Measurements from ENCODE around the gene PEX13.
"Not testable (repeated sequence)": the region's sequence is repeated elsewhere in the genome, so short reads cannot be mapped to it uniquely, and the experiment has no call there.

PEX13 gene, protein sequence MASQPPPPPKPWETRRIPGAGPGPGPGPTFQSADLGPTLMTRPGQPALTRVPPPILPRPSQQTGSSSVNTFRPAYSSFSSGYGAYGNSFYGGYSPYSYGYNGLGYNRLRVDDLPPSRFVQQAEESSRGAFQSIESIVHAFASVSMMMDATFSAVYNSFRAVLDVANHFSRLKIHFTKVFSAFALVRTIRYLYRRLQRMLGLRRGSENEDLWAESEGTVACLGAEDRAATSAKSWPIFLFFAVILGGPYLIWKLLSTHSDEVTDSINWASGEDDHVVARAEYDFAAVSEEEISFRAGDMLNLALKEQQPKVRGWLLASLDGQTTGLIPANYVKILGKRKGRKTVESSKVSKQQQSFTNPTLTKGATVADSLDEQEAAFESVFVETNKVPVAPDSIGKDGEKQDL

DNA sequence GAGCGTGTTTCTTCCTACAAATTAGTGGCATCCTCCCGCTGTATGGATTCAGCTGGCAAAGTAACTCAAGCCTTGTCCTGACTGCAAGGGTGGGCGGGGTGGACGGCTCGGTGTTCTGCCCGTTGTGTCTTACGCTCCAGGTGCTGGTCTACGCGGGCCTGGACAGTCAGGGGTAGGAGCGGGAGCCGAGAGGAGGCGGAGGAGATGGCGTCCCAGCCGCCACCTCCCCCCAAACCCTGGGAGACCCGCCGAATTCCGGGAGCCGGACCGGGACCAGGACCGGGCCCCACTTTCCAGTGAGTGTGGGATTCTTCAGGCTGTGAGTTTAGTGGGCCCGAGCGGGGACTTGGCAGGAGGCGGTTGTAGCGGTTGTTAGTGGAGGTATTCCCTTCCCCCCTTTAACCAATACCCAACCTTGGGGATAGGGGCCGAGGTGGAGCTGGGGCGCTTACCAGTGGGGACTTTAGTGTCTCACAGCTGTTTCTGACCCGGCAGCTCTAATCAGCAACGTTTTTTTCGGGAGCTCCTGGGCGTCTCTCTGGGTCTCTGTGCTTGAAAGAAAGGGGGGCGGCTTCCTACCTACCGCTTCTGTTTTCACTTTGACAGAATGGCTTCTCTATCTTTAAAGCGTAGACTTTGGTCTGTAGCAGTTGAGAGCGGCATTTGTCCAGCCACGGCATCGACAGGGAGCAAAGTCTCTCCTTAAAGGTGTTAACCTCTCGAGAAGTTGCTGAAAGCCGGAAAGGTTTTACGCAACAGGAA lies at the start of gene PEX13, which contains the start of gene PUS10:
Gene PEX13 (plus strand): TSS at position 165 of the 762 bp plus-strand sequence. CDS start 40 bp downstream, at position 205.
Gene PUS10 (minus strand): TSS at position 700 of the 762 bp plus-strand sequence. CDS start 6,365 bp downstream, outside the sequence.
- DNase-seq, result peak; percentile 82

DNA sequence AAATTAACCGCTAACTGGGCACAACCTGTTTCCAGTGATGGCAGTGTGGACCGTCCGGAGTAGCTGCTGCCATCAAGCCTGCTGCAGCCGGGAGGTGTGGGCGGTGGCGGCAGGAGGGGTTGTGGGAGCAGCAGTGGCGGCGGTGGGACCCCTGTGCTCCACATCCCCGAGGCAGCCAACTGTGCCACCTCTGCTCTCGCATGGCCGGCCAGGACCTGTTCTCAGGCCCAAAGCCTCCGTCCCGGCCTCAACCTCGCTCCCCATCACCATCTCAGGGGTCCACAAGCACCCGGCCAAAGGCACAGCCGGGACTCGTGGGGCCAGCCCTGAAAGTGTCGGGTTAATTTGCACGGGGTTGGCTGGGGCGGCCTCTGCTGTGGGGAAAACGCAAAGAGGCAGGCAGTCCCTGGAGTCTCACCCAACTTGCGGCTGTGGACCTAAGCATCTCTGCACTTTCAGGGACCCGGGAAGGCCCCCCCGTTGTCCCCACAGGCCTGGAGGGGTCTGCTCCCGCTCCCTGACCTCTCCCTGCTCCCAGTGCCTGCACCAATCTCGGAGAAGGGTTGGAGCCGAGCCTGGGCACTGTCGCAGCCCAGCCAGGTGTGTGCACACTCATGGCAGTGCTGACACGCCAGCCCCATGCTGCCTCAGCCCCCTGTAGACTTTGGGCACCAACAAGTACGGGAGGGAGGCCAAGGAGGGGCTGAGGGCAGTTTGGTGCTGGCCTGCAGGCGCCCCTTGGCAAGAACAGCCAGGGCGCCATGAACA lies 44.4 kb upstream of the PEX13 start:
- no peak for DNase-seq

DNA sequence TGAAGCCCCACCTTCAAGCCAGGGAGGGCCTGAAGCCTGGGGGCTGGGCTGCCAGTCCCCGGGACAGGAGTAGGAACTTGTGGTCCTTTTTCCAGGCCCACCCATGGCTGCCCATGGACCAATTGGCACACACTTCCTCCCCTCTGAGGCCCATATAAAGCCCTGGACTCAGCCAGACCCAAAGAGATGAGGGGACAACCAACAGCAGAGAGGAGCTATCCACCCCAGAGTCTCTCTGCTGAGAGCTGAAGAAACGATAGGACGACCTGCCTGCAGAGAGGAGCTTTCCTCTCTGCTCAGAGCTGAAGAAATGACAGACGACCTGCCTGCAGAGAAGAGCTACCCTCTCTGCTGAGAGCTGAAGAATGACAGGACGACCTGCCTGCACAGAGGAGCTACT lies 43.8 kb upstream of the PEX13 start:
- DNase-seq, result no peak

DNA sequence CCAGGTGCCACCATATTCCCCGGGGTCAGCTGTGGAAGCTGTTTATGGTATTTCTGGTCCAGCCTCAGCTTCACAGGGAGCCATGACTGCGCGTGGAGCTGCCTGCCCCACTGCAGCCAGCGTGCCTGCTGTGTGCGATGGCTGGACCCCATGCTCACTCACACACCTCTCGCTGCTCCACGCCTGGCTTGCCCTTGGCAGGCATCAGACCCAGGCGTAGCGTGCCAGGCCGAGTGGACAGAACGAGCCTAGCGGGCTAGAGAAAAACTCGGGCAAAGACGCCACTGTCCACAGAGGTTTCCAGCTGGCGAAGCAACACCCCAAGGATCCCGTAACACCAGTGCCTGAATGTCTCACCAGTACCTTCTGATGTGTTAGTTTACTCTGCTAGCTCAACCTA lies 42.9 kb upstream of the PEX13 start:
- no peak for DNase-seq

DNA sequence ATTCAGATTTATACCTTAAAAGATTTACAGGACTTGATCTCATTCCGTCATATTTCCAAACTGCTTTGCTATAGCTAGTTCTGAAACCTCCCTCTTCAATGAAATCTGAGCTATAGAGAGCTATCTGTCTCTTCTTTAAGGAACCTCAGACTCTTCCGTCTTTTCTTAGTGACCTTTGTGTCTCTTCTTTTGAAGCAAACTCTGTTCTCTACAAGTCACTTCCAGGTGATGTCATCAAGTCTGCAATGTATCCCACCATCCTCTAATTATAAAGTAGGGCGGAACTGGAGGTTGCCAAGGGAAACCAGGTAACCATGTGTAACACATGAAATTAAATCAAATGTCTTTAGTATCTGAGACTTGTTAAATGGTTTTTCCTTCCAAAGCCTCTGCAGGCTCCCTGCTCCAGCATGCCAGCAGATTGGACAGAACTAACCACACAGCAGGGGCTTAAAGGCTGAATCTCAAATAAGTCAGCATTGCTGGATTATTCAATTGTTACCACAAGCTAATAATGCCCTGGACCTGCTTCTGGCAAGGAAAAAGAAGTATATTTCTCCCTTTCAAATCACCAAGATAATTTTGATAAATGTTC lies 41.2 kb upstream of the PEX13 start:
- DNase-seq, result no peak

DNA sequence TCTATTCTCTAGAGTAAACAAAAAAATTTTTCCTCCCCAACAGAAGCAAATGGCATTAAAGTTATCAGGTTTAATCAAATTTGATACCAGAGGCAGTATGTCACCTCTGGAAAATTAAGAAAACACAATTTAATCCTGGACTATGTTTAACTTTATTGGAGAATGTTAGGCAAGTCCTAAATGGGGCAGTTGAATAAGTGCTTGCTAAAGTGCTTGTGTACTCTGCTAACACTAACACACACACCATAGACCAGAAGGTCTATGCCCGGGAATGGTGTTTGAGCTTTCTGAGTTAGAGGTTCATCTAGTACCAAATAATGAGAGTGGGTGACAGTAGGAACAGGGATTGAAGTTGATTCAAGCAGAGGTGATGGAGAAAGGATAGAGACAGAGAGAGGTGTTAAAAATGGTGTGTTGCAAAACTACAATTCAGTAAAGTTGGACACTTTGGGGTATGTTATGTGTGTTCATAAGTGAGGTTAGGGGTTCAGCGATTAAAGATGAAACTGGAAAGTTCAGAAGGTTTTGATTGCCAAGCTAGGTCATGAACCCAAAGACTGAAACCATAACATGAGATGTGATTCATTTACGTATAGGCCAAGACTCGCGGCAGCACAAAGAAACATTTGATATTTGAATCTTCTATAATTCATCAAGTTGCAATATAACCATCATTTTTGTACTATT lies 40.5 kb upstream of the PEX13 start:
- no peak for DNase-seq

DNA sequence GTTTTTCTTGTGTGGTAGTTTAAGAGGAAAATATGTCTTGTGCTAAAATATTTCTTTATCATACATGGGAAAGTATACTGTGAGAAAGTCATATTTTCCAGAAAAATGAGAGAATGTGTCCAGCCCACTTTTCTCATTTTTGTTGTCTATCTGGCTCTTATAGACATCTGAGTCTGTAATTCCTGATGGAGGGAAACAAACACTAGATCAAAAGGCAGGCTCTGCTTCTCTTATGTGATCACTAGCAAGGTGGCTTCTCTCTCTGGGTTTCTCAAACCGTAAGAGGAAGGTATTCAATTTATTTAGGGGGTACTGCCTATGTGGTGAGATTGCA lies 40.0 kb upstream of the PEX13 start:
- no peak for DNase-seq

DNA sequence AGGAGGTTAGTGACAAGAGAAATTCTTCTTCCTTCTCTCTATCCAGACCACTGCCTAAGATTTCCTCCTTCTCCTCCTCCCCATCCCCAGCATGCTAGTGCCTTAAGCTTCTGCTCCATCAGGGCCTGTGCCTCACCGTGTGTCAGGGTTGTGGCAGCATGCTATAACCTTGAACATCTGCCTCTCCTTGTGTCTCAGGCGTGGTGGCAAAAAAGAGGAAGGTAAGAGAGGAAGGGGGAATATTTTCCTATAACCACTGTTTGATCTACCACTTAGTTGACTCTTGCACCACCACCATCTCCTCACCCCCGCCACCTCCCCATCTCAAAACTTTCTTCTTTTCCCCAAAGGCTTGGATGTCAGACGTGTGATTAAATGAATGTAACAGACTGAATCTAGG lies 38.3 kb upstream of the PEX13 start:
- no peak for DNase-seq

DNA sequence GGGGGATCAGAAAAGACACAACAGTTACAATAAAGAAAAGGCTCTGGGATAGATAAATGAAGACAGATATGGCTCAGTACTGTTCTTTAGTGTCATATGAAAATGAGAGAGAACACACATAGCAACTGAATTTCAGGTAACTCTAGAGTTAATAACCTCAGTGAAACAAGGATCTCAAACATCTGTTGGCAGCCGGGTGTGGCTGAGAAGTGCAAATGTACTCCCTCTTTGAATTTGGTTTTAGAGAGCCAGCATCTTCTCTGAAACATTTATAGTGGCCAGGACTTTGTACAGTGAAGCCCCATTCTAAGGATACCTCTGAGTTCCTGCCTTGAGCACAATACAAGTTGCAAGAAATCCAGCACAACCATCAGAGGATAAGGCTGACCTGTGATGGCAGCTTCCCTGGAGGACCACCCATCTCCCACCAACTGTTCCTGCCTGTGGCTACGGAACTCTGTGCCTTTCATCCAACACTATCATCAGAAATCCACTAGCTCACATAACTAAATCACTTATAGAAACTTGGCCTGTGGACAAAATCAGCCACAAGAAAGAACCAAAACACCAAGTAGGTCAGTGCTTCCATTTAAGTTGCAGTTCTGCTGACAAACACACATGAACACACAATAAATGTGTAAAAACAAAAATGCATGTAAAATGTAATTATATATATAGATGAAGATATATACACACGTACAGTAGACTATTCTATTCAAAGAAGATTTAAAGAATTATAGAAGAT lies 37.3 kb upstream of the PEX13 start:
- no peak for DNase-seq

DNA sequence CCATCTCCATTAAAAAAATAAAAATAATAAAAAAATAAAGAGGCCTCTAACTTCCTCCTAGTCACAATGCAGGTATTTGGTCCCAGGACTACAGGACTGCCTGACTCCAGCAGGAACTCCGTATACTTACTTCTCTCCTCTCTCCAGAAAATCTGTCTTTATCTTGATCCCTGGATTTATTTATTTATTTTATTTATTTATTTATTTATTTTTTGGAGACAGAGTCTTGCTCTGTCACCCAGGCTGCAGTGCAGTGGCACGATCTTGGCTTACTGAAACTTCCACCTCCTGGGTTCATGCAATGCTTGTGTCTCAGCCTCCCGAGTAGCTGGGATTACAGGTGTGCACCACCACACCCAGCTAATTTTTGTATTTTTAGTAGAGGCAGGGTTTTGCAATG lies 35.5 kb upstream of the PEX13 start:
- not testable (repeated sequence) for DNase-seq

DNA sequence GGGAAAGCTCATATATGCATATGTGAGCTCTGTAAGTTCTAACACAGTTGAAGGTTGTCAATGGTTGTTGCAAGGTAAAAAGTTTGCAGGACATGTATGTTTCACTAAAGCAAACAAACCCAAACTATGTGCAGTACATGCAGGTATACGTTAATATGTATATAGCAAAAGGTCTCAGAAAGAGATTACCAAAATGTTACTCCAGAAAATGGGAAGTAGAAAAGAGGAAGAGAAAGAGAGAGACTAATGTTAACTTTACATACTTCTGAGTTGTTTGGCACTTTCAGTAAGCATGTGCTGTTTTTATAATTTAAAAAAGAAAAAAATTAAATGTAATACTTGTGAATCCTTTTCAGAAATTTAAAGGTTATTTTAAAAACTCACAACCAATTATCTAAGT lies 32.8 kb upstream of the PEX13 start:
- DNase-seq, result no peak

DNA sequence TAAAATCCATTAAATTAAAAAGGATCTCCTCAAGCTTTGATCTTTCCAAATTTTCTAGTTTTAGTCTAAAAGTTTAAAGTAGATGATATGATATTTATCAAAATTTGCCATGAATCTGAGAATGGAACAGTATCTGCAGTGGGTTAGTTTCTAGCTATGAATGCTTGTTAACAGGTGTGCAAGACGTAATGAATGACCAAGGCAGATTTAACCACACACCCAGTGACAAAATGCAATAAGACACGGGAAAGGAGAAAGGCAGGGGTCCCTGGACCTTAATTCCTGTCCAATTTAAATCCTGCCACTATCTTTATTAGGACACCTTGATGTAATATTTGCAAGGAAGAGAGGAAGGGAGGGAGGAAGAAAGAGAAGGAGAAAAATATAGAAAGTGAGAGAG lies 30.5 kb upstream of the PEX13 start:
- no peak for DNase-seq

DNA sequence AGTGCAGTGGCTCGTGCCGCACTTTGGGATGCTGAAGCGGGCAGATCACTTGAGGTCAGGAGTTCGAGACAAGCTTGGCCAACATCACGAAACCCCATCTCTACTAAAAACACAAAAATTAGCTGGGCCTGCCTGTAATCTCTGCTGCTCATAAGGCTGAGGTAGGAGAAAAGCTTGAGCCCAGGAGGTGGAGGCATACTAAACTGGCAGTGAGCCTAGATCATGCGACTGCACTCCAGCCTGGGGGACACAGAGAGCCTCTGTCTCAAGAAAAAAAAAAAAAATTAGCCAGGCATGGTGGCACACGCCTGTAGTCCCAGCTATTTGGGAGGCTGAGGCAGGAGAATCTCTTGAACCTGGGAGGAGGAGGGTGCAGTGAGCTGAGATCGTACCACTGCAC lies 29.9 kb upstream of the PEX13 start:
- not testable (repeated sequence) for DNase-seq

DNA sequence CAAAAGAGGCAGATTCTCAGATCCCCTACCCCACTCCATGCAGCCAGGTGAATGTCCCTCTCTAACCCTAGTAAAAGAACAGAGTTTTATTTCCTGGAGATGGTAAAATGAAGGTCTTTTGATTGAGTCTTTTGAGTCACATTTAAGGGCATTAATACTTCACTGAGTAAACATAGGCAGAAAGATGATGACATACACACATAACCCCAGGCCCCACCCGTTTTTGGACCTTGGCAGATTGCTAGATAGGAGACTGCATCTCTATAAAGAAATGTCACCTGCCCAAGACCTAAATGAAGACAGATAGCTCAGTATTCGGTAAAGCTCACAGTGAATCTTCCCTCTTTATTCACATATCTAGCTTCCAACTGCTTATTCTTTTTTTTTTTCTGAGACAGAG lies 28.3 kb upstream of the PEX13 start:
- no peak for DNase-seq

DNA sequence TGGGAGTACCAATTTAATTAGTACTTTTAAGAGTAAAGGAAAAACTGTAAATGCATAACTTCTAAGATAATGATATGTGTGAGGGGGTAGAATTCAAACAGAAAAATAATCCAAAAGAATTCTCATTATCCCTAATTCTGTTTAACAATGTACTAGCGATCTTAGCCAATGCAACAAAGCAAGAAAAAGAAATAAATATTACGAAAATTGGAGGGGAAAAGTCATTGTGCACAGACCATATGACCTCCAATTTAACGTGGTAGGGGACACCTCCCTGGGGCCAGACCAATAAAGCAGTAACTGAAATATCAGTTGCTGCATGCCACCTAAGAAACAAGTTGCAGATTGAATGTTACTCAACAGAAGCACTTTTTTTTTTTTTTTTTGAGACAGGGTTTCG lies 25.9 kb upstream of the PEX13 start:
- DNase-seq, result no peak

DNA sequence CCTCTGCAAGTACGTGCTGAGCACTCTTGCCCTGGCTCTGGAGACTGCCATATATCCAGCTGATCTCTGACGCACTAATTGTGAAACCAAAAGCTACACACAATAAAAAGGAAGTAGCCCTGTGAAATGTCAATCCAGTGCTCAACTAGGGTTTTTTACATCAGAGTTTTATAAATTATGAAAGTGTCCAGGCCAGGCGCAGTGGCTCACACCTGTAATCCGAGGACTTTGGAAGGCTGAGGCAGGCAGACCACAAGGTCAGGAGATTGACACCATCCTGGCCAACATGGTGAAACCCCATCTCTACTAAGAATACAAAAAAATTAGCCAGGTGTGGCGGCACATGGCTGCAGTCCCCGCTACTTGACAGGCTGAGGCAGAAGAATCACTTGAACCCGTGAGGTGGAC lies 24.5 kb upstream of the PEX13 start:
- no peak for DNase-seq

DNA sequence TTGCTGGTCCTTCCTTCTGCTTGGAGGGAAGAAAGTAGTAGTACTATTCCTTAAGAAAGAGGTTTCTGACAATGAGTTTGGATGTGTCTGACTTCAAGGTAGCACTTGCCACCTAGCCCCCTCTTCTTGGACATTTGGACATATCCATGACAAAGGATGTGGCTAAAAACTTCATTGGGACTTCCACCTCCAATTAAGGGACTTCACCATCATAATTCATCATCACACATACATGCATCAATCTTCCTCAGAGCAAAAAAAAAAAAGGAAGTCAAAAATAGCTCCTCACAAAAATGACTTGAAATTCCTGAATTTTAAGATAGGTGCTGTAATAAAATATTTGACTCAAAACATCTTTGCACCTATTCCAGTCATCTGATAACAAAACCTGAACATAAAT lies 23.4 kb upstream of the PEX13 start:
- DNase-seq, result no peak

DNA sequence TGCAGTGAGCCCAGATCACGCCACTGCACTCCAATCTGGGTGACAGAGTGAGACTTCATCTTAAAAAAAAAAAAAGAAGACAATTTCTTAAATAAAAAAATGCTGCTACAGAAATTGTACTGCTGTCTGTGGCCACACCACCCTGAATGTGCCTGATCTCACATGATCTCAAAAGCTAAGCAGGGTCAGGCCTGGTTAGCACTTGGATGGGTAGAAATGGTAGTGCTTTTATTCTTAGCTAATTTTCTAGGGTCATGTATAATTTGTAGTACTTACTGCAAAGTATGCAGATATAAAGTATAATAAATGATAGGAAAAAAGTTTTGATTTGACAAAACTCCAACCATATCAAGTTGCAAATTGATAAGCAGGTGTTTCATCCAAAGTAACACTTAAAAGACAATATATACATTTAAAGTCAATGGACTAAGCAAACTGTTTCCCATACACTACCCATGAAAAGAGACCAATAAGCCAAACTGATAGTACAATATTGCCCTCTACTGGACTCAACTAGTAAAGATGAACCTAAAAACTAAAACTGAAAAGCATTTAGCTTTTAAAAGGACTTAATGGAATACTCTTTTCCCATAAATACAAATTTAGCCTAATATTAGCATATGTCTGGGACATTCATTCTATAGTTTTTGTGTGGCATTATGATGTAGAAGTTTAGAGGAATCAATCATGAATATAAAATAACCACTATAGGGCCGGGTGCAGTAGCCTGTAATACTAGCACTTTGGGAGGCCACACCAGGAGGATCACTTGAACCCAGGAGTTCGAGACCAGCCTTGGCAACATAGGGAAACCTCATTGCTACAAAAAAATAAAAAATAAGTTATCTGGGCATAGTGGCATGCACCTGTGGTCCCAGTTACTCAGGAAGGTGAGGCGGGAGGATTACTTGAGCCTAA lies 18.6 kb upstream of the PEX13 start:
- peak; percentile 78 for DNase-seq

DNA sequence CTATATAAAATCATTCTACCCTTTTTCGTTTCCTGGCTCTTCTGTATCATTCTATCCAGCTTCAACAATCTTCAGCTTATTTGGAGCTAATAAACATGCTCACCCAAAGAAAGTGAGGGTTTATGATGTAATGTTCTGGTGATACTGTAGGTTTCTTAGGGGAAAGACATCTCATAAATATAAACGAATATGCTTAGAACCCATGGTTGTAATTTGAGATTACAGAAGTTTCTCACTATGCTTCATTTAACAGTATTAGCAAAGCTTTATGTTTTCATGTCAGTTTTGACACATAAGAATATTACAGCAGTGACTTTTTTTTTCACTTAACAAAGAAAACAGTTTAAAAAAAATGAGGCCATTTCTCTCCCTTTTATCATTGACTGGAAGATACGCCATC lies 11.8 kb upstream of the PEX13 start:
- DNase-seq, result no peak

DNA sequence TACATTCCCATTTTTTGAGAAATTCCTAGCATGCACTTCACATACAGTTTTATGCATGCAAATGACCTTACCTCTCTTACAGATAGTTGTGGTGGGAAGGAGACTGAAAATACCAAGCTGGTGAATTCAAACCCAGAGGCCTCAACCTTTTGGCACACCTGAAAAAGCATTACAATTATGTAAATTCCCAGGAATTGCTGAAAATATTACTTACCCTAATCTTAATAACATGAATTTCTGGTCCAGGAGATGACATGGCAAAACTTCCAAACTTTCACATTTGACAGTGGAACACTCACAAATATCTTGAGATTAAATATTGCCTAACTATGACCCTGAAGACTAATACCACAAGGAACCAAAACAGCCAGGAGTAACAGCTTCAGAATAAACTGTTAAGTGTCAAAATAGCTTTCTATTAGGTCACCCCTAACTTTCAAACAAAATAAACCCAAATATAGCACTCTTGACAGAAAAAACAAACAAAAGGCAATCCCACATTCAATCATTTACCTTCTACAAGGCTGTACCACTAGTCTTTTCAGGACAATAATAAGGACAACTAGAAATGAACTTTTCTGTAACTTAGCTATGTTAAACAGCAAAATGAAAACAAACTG lies 10.9 kb upstream of the PEX13 start:
- DNase-seq, result peak; percentile 20

Data from kidney glomerular epithelial cell (primary cell).